T-cell (primary cell): ENCODE data around the gene MYF5. TPM values are rescaled to one million over a fixed set of nuclear protein-coding genes. Genes with fewer than 3 reads are reported as not detected.

Source experiments
- ATAC-seq, 4 experiments: fragments of 200-7000 bp in 3 of 4; fragments of 150-1000 bp in 1 of 4; cut with Tn5 transposase; replicated peaks in 1 of 4; 1 replicate in 3 of 4; 2 replicates in 1 of 4; pipeline ENCODE4 v1.10.0; 2021; ENCODE audit warnings: moderate library complexity in 3 of 4, mild to moderate bottlenecking in 2 of 4, moderate number of reproducible peaks in 1 of 4
- CTCF ChIA-PET, 2 donors: fragments of 300-600 bp; sonication (Branson Sonifier 250); formaldehyde crosslinking; loops; one replicate each; lab custom pipeline; 2022; ENCODE audit warnings: antibody characterized with exemption in 2 of 2; lab: Charles Lee
- POLR2A ChIA-PET, 2 donors: fragments of 300-600 bp; sonication (Branson Sonifier 250); formaldehyde crosslinking; loops; one replicate each; lab custom pipeline; 2022; ENCODE audit warnings: antibody characterized with exemption in 2 of 2; lab: Charles Lee
- DNase-seq, 35 experiments: peaks; one replicate each; pipeline versions ENCODE4 v3.0.0 to v3.0.0-alpha.2; 2013 to 2023
- H3K27ac ChIP-seq: one replicate; pipeline ENCODE4 v1.5.1; 2013; ENCODE audit warnings: low read length
- H3K27me3 ChIP-seq, 2 experiments: replicated peaks in 1 of 2; 1 replicate in 1 of 2; 2 replicates in 1 of 2; pipeline versions ENCODE4 v1.6.1 to v1.7.0; 2013; ENCODE audit warnings: low read length in 1 of 2, mixed read lengths in 1 of 2; ENCODE audit not compliant: control insufficient read depth in 2 of 2, insufficient read depth in 2 of 2; ENCODE audit errors: extremely low read depth in 1 of 2
- H3K36me3 ChIP-seq, 2 donors: 1 replicate in 1 of 2; 2 replicates in 1 of 2; pipeline versions ENCODE4 v1.6.1 to v1.7.0; 2013; ENCODE audit warnings: low read length in 1 of 2; ENCODE audit not compliant: control insufficient read depth in 2 of 2, insufficient read depth in 1 of 2; ENCODE audit errors: extremely low read depth in 1 of 2
- H3K4me1 ChIP-seq, 2 experiments: 1 replicate in 1 of 2; 2 replicates in 1 of 2; pipeline versions ENCODE4 v1.6.1 to v1.7.0; 2013; ENCODE audit warnings: low read length in 2 of 2, mixed read lengths in 1 of 2; ENCODE audit not compliant: insufficient read depth in 2 of 2, control insufficient read depth in 1 of 2; ENCODE audit errors: extremely low read depth in 1 of 2
- H3K4me3 ChIP-seq, 2 donors: 1 replicate in 1 of 2; 2 replicates in 1 of 2; pipeline versions ENCODE4 v1.5.1 to v1.7.0; 2013; ENCODE audit warnings: mild to moderate bottlenecking in 2 of 2, low read length in 1 of 2, moderate library complexity in 1 of 2; ENCODE audit not compliant: control insufficient read depth in 1 of 2; ENCODE audit errors: extremely low read depth in 1 of 2
- H3K9me3 ChIP-seq: 2 replicates; pipeline ENCODE4 v1.7.0; 2013
- H3K27ac Mint-ChIP-seq, 2 donors: one replicate each; pipeline ENCODE4 v1.8.0; 2020 to 2021; ENCODE audit warnings: mild to moderate bottlenecking in 2 of 2, mixed read lengths in 2 of 2
- H3K27me3 Mint-ChIP-seq, 2 donors: one replicate each; pipeline ENCODE4 v1.8.0; 2021 to 2022; ENCODE audit warnings: mixed read lengths in 2 of 2
- H3K36me3 Mint-ChIP-seq: one replicate; pipeline ENCODE4 v1.8.0; 2021; ENCODE audit warnings: mixed read lengths
- H3K4me1 Mint-ChIP-seq, 3 donors: one replicate each; pipeline ENCODE4 v1.8.0; 2020 to 2022; ENCODE audit warnings: mixed read lengths in 3 of 3, mild to moderate bottlenecking in 1 of 3
- H3K4me3 Mint-ChIP-seq, 3 donors: one replicate each; pipeline ENCODE4 v1.8.0; 2020 to 2022; ENCODE audit warnings: mild to moderate bottlenecking in 3 of 3, mixed read lengths in 3 of 3, moderate library complexity in 3 of 3
- H3K9me3 Mint-ChIP-seq, 3 donors: one replicate each; pipeline ENCODE4 v1.8.0; 2020 to 2022; ENCODE audit warnings: mixed read lengths in 3 of 3
- WGBS: methylation state at CpG from one replicate; pipeline ENCODE4 v1.1.5; 2013; ENCODE audit warnings: missing lambda C conversion rate; ENCODE audit not compliant: insufficient coverage; 5-methylcytosine and 5-hydroxymethylcytosine counted together
- total RNA-seq, 35 experiments: library from RNA in 6 of 35; stranded (reverse) in 6 of 35; fragments of 120-200 nt in 1 of 35; gene quantifications; one replicate each; pipeline versions ENCODE4 v1.2.1 to v1.2.4 and lab custom pipeline; 2013 to 2026

MYF5 gene
- total RNA-seq, 5 donors from 2014 or later (not counting 1 experiment from before 2014, with no cell fraction given): not detected

DNA sequence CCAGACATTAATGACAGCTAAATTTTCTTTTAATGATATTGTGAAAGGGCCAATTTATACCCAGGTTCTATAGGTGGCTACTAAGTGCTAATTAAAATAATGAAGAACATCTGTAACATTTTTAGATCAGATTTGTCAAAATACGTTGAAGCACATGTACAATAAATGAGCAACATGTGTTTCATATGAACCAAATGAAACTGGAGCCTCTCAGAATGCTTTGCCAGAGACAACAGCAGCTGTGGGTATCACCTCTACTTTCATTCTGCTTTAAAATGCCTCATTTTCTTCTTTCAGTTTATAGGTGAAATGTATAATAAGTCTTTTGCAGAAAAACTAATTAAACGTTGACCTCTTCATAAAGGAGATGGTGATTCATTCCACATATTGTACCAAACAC lies 35.4 kb upstream of the MYF5 start:
- Mint-ChIP-seq H3K36me3 (no peaks in the 10 kb centered on the region), H3K4me1 (no peaks in the 10 kb centered on the region)
- CTCF ChIA-PET: no interaction called here

DNA sequence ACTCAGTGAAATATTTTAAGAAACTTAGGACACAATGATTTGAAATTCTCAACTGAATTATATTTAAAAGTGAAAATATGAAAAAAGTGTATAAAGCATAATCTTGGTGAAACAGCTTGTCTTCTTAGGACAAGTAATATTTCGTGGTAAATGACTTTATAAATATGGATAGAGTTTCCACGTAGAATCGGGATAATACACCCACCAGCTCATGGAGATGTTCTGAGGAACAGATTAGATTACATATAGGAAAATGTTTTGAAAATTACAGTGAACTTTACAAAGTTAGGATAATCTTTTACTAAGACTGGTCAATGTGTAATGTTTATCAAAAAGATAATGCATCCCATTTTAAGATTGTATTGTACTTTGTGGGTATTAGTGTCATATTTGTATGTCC lies 34.9 kb upstream of the MYF5 start:
- no peak for DNase-seq
- CTCF ChIA-PET: no interaction called here
- no peak overlapping the region for H3K4me3 Mint-ChIP-seq
- no peak overlapping the region for H3K27ac Mint-ChIP-seq
- Histone ChIP-seq H3K4me1 (no peaks in the 10 kb centered on the region), H3K9me3 (no peaks in the 10 kb centered on the region), H3K27ac (no peak overlapping the region), H3K27me3 (no peaks in the 10 kb centered on the region), H3K4me3 (no peak overlapping the region), H3K36me3 (no peaks in the 10 kb centered on the region)
- H3K9me3 Mint-ChIP-seq: peaks cover 0 to 10% (median 1%) of the 10 kb centered on the region in 3 donors
- no peaks in the 10 kb centered on the region for H3K36me3 Mint-ChIP-seq
- H3K4me1 Mint-ChIP-seq: no peaks in the 10 kb centered on the region
- WGBS: no CpG with 5 or more reads among the region's 3 CpGs
- H3K27me3 Mint-ChIP-seq: no peaks in the 10 kb centered on the region
- ATAC-seq: no peak
- POLR2A ChIA-PET: interaction anchor here in 1 of 2 donors (0.5 kb wide), 1 partner anchor 209 kb away, joined by 3 read pairs; no protein-coding TSS in a partner anchor

More for the DNA sequence above, 35.4 kb upstream of the MYF5 start:
- no peaks in the 10 kb centered on the region for H3K27me3 ChIP-seq
- H3K9me3 Mint-ChIP-seq: peaks cover 0 to 9% (median 2%) of the 10 kb centered on the region in 3 donors
- H3K27me3 Mint-ChIP-seq: no peaks in the 10 kb centered on the region
- no peak overlapping the region for H3K4me3 Mint-ChIP-seq
- POLR2A ChIA-PET: interaction anchor here in 1 of 2 donors (0.5 kb wide), 1 partner anchor 208 kb away, joined by 3 read pairs; no protein-coding TSS in a partner anchor
- no peaks in the 10 kb centered on the region for H3K36me3 ChIP-seq
- 80% methylated on average over 1 of the region's 2 CpGs for WGBS
- DNase-seq (no peak), ATAC-seq (no peak)
- no peak overlapping the region for H3K27ac Mint-ChIP-seq
- no peaks in the 10 kb centered on the region for H3K4me1 ChIP-seq
- no peaks in the 10 kb centered on the region for H3K9me3 ChIP-seq
- no peak overlapping the region for H3K4me3 ChIP-seq
- no peak overlapping the region for H3K27ac ChIP-seq

DNA sequence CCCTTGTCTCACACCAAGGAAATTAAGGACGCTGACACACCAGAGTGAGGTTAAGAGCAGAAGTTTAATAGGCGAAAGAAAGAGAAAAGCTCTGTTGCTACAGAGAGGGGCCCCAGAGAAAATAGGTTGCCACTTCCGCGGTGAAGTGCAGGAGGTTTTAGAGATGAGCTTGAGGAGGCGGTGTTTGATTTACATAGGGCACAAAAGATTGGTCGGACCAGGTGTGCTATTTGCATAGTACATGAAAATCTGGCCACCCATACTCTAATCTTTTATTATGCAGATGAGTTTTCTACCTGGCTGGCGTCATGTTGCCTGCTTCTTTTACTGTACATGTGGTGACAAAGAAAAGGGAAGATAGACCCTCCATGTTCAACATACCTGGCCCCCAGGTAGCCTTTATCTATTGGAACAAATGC lies 32.6 kb upstream of the MYF5 start:
- Mint-ChIP-seq H3K4me1 (no peaks in the 10 kb centered on the region), H3K9me3 (peaks cover 0 to 10% (median 2%) of the 10 kb centered on the region in 3 donors), H3K27ac (no peak overlapping the region), H3K36me3 (no peaks in the 10 kb centered on the region), H3K27me3 (no peaks in the 10 kb centered on the region), H3K4me3 (no peak overlapping the region)
- WGBS: 20% methylated on average over 1 of the region's 7 CpGs
- Histone ChIP-seq H3K4me1 (no peaks in the 10 kb centered on the region), H3K27me3 (no peaks in the 10 kb centered on the region), H3K9me3 (no peaks in the 10 kb centered on the region), H3K27ac (no peak overlapping the region), H3K36me3 (no peaks in the 10 kb centered on the region), H3K4me3 (no peak overlapping the region)
- ChIA-PET CTCF (no interaction called here), POLR2A (no interaction called here)
- no peak for DNase-seq
- no peak for ATAC-seq

DNA sequence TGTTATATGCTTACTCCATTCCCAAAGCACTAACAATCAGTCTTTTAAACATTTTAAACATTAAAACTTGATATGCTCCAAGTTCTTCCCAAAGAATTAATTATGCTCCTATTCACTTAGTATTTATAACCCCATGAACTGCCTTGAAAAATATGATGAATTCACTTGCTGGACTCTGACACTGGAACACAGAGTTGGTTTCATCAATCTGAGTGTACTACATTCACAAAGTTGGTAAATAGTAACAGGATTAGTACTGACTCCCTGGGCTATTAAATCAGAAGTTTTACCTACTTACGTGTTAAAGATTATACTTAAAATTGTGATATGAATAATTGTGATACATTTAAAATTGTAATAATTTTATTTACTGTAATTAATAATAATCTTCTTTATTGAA lies 26.6 kb upstream of the MYF5 start:
- CTCF ChIA-PET: no interaction called here
- DNase-seq (no peak), ATAC-seq (no peak)
- H3K36me3 Mint-ChIP-seq: no peaks in the 10 kb centered on the region
- peaks cover 0 to 10% (median 2%) of the 10 kb centered on the region in 3 donors for H3K9me3 Mint-ChIP-seq
- H3K27ac Mint-ChIP-seq: no peak overlapping the region
- POLR2A ChIA-PET: no interaction called here
- Histone ChIP-seq H3K36me3 (no peaks in the 10 kb centered on the region), H3K4me3 (no peak overlapping the region), H3K27me3 (no peaks in the 10 kb centered on the region), H3K27ac (no peak overlapping the region), H3K4me1 (no peaks in the 10 kb centered on the region), H3K9me3 (no peaks in the 10 kb centered on the region)
- no peak overlapping the region for H3K4me3 Mint-ChIP-seq
- no peaks in the 10 kb centered on the region for H3K4me1 Mint-ChIP-seq
- no CpG with 5 or more reads among the region's 1 CpG for WGBS
- H3K27me3 Mint-ChIP-seq: no peaks in the 10 kb centered on the region

DNA sequence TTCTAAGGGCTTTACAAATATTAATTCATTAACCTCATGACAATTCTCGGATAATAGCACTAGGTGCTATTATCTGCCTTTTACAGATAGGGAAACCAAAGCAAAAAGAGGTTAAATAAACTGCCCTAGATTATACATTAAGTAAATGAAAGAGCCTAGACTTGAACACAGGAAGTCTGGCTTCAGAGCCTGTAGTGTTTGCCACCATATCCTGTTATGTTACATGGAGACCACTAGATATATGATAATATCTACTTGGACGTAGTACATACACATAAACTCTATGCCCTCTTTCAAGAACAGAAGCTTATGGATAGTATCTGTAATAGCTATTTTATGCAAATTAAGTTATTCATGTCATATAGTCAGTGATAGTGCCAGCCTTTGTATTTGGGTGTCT lies 26.2 kb upstream of the MYF5 start:
- DNase-seq (no peak), ATAC-seq (no peak)
- Mint-ChIP-seq H3K27me3 (no peaks in the 10 kb centered on the region), H3K9me3 (peaks cover 0 to 9% (median 5%) of the 10 kb centered on the region in 3 donors), H3K4me3 (no peak overlapping the region), H3K27ac (no peak overlapping the region), H3K4me1 (no peaks in the 10 kb centered on the region), H3K36me3 (no peaks in the 10 kb centered on the region)
- WGBS: no CpG with 5 or more reads among the region's 2 CpGs
- no peaks in the 10 kb centered on the region for H3K27me3 ChIP-seq
- H3K36me3 ChIP-seq: no peaks in the 10 kb centered on the region
- no peaks in the 10 kb centered on the region for H3K9me3 ChIP-seq
- H3K4me3 ChIP-seq: no peak overlapping the region
- POLR2A ChIA-PET: no interaction called here
- CTCF ChIA-PET: no interaction called here
- no peaks in the 10 kb centered on the region for H3K4me1 ChIP-seq
- no peak overlapping the region for H3K27ac ChIP-seq

DNA sequence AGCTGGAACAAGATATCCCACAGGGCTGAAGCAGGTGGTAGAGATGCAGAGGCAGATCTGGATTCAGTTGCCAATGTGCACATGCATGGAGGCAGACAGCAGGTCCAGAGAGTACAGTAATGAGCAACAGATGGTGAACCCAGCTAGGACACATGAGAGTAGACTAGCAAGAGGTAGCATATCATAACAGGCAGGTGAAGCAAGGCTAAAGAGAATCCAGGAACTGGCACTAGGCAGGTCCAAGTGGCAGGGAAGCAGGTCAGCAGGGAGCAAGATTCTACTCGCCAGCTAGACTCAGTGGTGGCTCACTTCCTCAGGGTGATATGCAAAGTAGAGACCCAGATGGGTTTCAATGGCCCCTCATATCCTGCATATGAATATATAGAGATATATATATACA lies 24.6 kb upstream of the MYF5 start:
- no peak overlapping the region for H3K27ac ChIP-seq
- H3K4me1 ChIP-seq: no peaks in the 10 kb centered on the region
- peaks cover 0 to 3% (median 0%) of the 10 kb centered on the region in 3 donors for H3K9me3 Mint-ChIP-seq
- no peaks in the 10 kb centered on the region for H3K27me3 ChIP-seq
- no peaks in the 10 kb centered on the region for H3K36me3 Mint-ChIP-seq
- no peak overlapping the region for H3K4me3 Mint-ChIP-seq
- no peak overlapping the region for H3K4me3 ChIP-seq
- POLR2A ChIA-PET: no interaction called here
- H3K27me3 Mint-ChIP-seq: no peaks in the 10 kb centered on the region
- ATAC-seq: no peak
- no peaks in the 10 kb centered on the region for H3K4me1 Mint-ChIP-seq
- H3K36me3 ChIP-seq: no peaks in the 10 kb centered on the region
- H3K27ac Mint-ChIP-seq: no peak overlapping the region
- no peaks in the 10 kb centered on the region for H3K9me3 ChIP-seq
- no peak for DNase-seq
- CTCF ChIA-PET: no interaction called here
- no CpG with 5 or more reads among the region's 1 CpG for WGBS
